HepG2 (cell line): Measurements from ENCODE around the gene FAM229A. TPM values are rescaled to one million over a fixed set of nuclear protein-coding genes. Genes with fewer than 3 reads are reported as not detected.
A peak's percentile ranks its signal among the peaks of the same experiment; 100 is the strongest.

Experiments
- GPN1 ChIP-seq: sonication (generic); formaldehyde crosslinking; IDR thresholded peaks from 2 replicates; pipeline ENCODE4 v1.5.1; 2020; ENCODE audit warnings: missing genetic modification reagents, borderline replicate concordance
- HOMEZ ChIP-seq: IDR thresholded peaks from 2 replicates; pipeline ENCODE4 v1.6.1; 2016; ENCODE audit warnings: low read depth
- PREB ChIP-seq: sonication (generic); formaldehyde crosslinking; IDR thresholded peaks from 2 replicates; pipeline ENCODE4 v1.4.0; 2020; ENCODE audit warnings: missing genetic modification reagents
- RBM39 ChIP-seq: fragments of 200-400 bp; formaldehyde crosslinking; IDR thresholded peaks from one replicate; pipeline ENCODE4 v1.6.1; 2018; ENCODE audit warnings: antibody characterized with exemption, mild to moderate bottlenecking, low read depth, low read length; ENCODE audit not compliant: poor library complexity, severe bottlenecking
- SMC3 ChIP-seq: IDR thresholded peaks from 2 replicates; pipeline ENCODE4 v1.6.1; 2011; ENCODE audit warnings: low read length, improper control_type of control experiment
- ZNF160 ChIP-seq: sonication (generic); formaldehyde crosslinking; IDR thresholded peaks from 2 replicates; pipeline ENCODE4 v1.8.0; 2022; ENCODE audit warnings: mild to moderate bottlenecking, inconsistent platforms, missing genetic modification reagents
- ZNF607 ChIP-seq: sonication (generic); formaldehyde crosslinking; IDR thresholded peaks from 2 replicates; pipeline ENCODE4 v1.5.1; 2020; ENCODE audit warnings: missing genetic modification reagents, mild to moderate bottlenecking, borderline replicate concordance
- ZNF670 ChIP-seq: sonication (generic); formaldehyde crosslinking; IDR thresholded peaks from 2 replicates; pipeline ENCODE4 v1.8.0; 2022; ENCODE audit warnings: mild to moderate bottlenecking, missing genetic modification reagents, borderline replicate concordance
- ZNF776 ChIP-seq: sonication (generic); formaldehyde crosslinking; IDR thresholded peaks from 2 replicates; pipeline ENCODE4 v1.4.0; 2020; ENCODE audit warnings: mild to moderate bottlenecking, missing genetic modification reagents
- ZSCAN25 ChIP-seq: sonication (generic); formaldehyde crosslinking; IDR thresholded peaks from 2 replicates; pipeline ENCODE4 v1.8.0; 2022; ENCODE audit warnings: mild to moderate bottlenecking, missing genetic modification reagents
- ZSCAN9 ChIP-seq: IDR thresholded peaks from 2 replicates; pipeline ENCODE4 v1.6.1; 2016; ENCODE audit warnings: borderline replicate concordance
- polyA plus RNA-seq, 8 experiments: library from polyadenylated mRNA; depleted of rRNA in 3 of 8; stranded (reverse) in 7 of 8; unstranded in 1 of 8; fragments of >200 nt; fragmentation: Illumina TruSeq in 4 of 8; extraction: Trizol in 4 of 8; gene quantifications; 2 replicates each; pipeline versions ENCODE4 v1.2.1 to v1.2.3, GENCODE V29; 2011 to 2016; ENCODE audit warnings: low read depth in 4 of 8, missing spikeins in 1 of 8, mixed read lengths in 1 of 8; ENCODE audit not compliant: insufficient read depth in 1 of 8
- total RNA-seq, 5 experiments: library from RNA; depleted of rRNA; stranded (reverse); fragments of >200 nt; fragmentation: Illumina TruSeq; extraction: Trizol; gene quantifications; 2 replicates each; pipeline ENCODE4 v1.2.3, GENCODE V29; 2016; ENCODE audit warnings: low read depth in 1 of 5
- TF ChIP-seq, protein P1 (sequence below): sonication (generic); formaldehyde crosslinking; IDR thresholded peaks from 2 replicates; pipeline ENCODE4 v1.5.0; 2020; ENCODE audit warnings: missing genetic modification reagents
- TF ChIP-seq, protein P2 (sequence below): sonication (generic); formaldehyde crosslinking; IDR thresholded peaks from 2 replicates; pipeline ENCODE4 v1.4.0; 2020; ENCODE audit warnings: missing genetic modification reagents, borderline replicate concordance
- TF ChIP-seq, protein P3 (sequence below): sonication (generic); formaldehyde crosslinking; IDR thresholded peaks from 2 replicates; pipeline ENCODE4 v1.4.0; 2020; ENCODE audit warnings: missing genetic modification reagents
- TF ChIP-seq, protein P4 (sequence below): sonication (generic); formaldehyde crosslinking; IDR thresholded peaks from 2 replicates; pipeline ENCODE4 v1.5.0; 2020; ENCODE audit warnings: mild to moderate bottlenecking, missing genetic modification reagents, borderline replicate concordance

The FAM229A gene
- total and polyA plus RNA-seq, 2 of the 13 experiments (the other 11 are each of a cell fraction or from before 2014, with no cell fraction given) = 3.2 to 17.6 TPM

GRCh38 chr1:32334864-32335534, 27.3 kb downstream of the FAM229A start (continued):
- TF ChIP-seq ZNF776 (CRISPR knock-in tag) (peak; percentile 36), ZNF670 (peak; percentile 78; the same call in 1 of the 2 replicates), ZNF160 (CRISPR knock-in tag) (0 out of 2 replicates have a peak, but pooled peaks have one; percentile 38), RBM39 (no peak), HOMEZ (no peak), GPN1 (CRISPR knock-in tag) (no peak), ZSCAN25 (CRISPR knock-in tag) (no peak), SMC3 (no peak; the same call in 1 of the 2 replicates), ZNF607 (CRISPR knock-in tag) (0 out of 2 replicates have a peak, but pooled peaks have one; percentile 19), ZSCAN9 (CRISPR knock-in tag) (0 out of 2 replicates have a peak, but pooled peaks have one; percentile 14), PREB (CRISPR knock-in tag) (no peak)
- TF ChIP-seq, protein P1, sequence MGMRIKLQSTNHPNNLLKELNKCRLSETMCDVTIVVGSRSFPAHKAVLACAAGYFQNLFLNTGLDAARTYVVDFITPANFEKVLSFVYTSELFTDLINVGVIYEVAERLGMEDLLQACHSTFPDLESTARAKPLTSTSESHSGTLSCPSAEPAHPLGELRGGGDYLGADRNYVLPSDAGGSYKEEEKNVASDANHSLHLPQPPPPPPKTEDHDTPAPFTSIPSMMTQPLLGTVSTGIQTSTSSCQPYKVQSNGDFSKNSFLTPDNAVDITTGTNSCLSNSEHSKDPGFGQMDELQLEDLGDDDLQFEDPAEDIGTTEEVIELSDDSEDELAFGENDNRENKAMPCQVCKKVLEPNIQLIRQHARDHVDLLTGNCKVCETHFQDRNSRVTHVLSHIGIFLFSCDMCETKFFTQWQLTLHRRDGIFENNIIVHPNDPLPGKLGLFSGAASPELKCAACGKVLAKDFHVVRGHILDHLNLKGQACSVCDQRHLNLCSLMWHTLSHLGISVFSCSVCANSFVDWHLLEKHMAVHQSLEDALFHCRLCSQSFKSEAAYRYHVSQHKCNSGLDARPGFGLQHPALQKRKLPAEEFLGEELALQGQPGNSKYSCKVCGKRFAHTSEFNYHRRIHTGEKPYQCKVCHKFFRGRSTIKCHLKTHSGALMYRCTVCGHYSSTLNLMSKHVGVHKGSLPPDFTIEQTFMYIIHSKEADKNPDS (CRISPR knock-in tag) = no peak
- TF ChIP-seq, protein P2, sequence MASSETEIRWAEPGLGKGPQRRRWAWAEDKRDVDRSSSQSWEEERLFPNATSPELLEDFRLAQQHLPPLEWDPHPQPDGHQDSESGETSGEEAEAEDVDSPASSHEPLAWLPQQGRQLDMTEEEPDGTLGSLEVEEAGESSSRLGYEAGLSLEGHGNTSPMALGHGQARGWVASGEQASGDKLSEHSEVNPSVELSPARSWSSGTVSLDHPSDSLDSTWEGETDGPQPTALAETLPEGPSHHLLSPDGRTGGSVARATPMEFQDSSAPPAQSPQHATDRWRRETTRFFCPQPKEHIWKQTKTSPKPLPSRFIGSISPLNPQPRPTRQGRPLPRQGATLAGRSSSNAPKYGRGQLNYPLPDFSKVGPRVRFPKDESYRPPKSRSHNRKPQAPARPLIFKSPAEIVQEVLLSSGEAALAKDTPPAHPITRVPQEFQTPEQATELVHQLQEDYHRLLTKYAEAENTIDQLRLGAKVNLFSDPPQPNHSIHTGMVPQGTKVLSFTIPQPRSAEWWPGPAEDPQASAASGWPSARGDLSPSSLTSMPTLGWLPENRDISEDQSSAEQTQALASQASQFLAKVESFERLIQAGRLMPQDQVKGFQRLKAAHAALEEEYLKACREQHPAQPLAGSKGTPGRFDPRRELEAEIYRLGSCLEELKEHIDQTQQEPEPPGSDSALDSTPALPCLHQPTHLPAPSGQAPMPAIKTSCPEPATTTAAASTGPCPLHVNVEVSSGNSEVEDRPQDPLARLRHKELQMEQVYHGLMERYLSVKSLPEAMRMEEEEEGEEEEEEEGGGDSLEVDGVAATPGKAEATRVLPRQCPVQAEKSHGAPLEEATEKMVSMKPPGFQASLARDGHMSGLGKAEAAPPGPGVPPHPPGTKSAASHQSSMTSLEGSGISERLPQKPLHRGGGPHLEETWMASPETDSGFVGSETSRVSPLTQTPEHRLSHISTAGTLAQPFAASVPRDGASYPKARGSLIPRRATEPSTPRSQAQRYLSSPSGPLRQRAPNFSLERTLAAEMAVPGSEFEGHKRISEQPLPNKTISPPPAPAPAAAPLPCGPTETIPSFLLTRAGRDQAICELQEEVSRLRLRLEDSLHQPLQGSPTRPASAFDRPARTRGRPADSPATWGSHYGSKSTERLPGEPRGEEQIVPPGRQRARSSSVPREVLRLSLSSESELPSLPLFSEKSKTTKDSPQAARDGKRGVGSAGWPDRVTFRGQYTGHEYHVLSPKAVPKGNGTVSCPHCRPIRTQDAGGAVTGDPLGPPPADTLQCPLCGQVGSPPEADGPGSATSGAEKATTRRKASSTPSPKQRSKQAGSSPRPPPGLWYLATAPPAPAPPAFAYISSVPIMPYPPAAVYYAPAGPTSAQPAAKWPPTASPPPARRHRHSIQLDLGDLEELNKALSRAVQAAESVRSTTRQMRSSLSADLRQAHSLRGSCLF (CRISPR knock-in tag) = no peak
- TF ChIP-seq, protein P3, sequence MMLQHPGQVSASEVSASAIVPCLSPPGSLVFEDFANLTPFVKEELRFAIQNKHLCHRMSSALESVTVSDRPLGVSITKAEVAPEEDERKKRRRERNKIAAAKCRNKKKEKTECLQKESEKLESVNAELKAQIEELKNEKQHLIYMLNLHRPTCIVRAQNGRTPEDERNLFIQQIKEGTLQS = 0 out of 2 replicates have a peak, but pooled peaks have one; percentile 21
- TF ChIP-seq, protein P4, sequence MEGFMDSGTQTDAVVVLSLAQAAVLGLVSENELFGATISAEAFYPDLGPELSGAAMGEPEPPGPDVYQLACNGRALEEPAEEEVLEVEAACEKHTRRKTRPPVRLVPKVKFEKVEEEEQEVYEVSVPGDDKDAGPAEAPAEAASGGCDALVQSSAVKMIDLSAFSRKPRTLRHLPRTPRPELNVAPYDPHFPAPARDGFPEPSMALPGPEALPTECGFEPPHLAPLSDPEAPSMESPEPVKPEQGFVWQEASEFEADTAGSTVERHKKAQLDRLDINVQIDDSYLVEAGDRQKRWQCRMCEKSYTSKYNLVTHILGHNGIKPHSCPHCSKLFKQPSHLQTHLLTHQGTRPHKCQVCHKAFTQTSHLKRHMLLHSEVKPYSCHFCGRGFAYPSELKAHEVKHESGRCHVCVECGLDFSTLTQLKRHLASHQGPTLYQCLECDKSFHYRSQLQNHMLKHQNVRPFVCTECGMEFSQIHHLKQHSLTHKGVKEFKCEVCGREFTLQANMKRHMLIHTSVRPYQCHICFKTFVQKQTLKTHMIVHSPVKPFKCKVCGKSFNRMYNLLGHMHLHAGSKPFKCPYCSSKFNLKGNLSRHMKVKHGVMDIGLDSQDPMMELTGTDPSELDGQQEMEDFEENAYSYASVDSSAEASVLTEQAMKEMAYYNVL (CRISPR knock-in tag) = no peak
